Hematopoietic multipotent progenitor cell (in vitro differentiated cells): ENCODE results near the gene TP53RK. TPM values are rescaled to one million over a fixed set of nuclear protein-coding genes. Genes with fewer than 3 reads are reported as not detected.

Experiments
- DNase-seq, 3 donors: peaks; one replicate each; pipeline ENCODE4 v3.0.0-alpha.2; 2011 to 2015; ENCODE audit warnings: low read depth in 2 of 3, low spot score in 2 of 3
- total RNA-seq: library from RNA; depleted of rRNA; stranded (reverse); fragments of >200 nt; gene quantifications from one replicate; pipeline ENCODE4 v1.2.3, GENCODE V29; 2012

TP53RK gene
- total RNA-seq, 1 donor = 16.7 TPM

GRCh38 chr20:46641424-46641823 lies 47.8 kb downstream of the TP53RK start:
- DNase-seq = no peak

GRCh38 chr20:46640536-46641311 lies 48.5 kb downstream of the TP53RK start:
- no peak for DNase-seq

- no peak for DNase-seq
Observed at GRCh38 chr20:46640044-46640443, 49.2 kb downstream of the TP53RK start.

- DNase-seq = no peak
Observed at GRCh38 chr20:46639587-46639986, 49.7 kb downstream of the TP53RK start.

- no peak for DNase-seq
Observed at GRCh38 chr20:46638898-46639274, 50.4 kb downstream of the TP53RK start.

- no peak for DNase-seq
Observed at GRCh38 chr20:46638134-46638897, 50.9 kb downstream of the TP53RK start.

- no peak for DNase-seq
Observed at GRCh38 chr20:46637427-46638133, 51.7 kb downstream of the TP53RK start.

GRCh38 chr20:46637020-46637419 lies 52.2 kb downstream of the TP53RK start:
- DNase-seq = no peak

GRCh38 chr20:46636514-46636913 lies 52.7 kb downstream of the TP53RK start:
- DNase-seq = no peak

- DNase-seq = no peak
Observed at GRCh38 chr20:46635514-46636136, 53.6 kb downstream of the TP53RK start.

- no peak for DNase-seq
Observed at GRCh38 chr20:46634528-46634927, 54.7 kb downstream of the TP53RK start.

Other genes with a start within 250 kb of the TP53RK start
- gene ZNF334, start 175.9 kb downstream of the TP53RK start, total RNA-seq = 3.0 TPM
- gene OCSTAMP, start 138.8 kb downstream of the TP53RK start, total RNA-seq = not detected
- gene SLC13A3, start 38.0 kb downstream of the TP53RK start, total RNA-seq = under 0.01 TPM
- gene SLC2A10, start 20.2 kb upstream of the TP53RK start, total RNA-seq = 5.1 TPM
- not detected for gene EYA2, start 205.4 kb upstream of the TP53RK start, total RNA-seq